Measurements from ENCODE around the gene ULK4.
"Not testable (repeated sequence)": the region's sequence is repeated elsewhere in the genome, so short reads cannot be mapped to it uniquely, and the experiment has no call there.

The ULK4 gene

GRCh38 chr3:41762867-41763266, 199.0 kb downstream of the ULK4 start:
- DNase-seq (ENCODE audit: low spot score): not testable (repeated sequence)

DNA sequence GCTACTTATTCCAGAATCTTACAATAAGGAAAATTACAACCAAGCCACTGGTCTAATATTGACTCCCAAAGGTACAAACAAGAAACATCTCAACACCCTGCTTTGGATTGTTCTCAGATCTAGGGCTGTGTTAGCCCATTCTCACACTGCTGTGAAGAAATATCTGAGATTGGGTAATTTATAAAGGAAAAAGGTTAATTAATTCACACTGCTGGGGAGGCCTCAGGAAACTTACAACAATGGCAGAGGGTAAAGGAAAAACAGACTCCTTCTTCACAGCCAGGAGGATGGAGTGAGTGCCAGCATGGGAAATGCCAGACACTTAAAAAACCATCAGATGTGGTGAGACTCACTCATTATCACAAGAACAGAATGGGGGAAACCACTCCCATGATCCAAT, 208.3 kb downstream of the ULK4 start:
- DNase-seq (ENCODE audit: low spot score): no peak

- peak; percentile 22 for DNase-seq (ENCODE audit: low spot score)
Measured at GRCh38 chr3:41751597-41751996, 210.3 kb downstream of the ULK4 start.

DNA sequence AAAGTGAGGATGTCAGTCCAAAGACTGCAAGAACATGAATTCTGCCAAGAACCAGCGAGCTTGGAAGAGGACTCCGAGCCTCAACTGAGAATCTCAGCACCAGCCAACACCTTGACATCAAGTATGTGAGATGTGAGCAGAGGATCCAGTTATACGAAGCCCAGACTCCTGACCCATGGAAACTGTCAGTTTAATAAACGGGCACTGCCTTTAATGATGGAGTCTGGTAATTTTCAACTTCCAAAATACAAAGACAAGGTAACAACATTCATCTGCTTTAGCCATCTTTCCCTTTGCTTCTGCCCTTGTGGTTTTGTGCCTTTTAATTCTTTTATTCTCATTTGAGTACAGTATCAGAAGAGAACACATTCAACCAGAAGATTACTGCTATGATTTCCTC, 211.9 kb downstream of the ULK4 start:
- no peak for DNase-seq (ENCODE audit: low spot score)

DNA sequence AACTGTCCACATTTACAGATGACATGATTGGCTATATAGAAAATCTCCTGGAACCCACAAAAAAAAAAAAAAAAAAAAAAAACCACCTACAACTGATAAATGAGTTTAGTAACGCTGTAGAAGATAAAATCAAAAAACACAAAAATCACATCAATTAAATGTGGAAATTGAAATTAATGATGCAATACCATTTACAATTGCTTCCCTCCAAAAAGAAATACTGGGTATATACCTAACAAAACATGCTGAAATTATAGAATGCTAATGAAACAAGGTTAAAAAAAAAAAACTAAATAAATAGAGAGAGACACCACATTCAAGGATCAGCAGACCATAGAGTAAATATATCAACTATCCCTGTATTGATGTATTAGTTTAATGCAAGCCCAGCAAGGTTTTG, 215.7 kb downstream of the ULK4 start:
- DNase-seq (ENCODE audit: low spot score): no peak

DNA sequence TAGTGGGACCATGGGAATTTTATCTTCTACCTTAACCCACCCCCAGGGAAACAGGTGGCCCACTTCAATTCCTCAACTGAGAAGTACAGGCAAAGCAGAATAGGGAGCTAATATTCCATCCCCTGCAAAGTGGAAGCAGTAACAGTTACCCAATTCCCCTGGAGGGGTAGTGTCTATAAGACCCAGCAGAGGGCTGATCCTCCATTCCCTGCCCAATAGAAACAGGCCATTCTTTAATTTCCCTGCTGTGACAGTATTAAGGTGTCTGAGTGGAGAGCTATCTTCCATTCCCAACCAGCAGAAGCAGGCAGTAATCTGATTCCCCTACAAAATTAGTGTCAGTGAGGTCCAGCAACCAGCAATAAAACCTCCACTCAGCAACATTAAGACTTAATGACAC, 219.8 kb downstream of the ULK4 start:
- DNase-seq (ENCODE audit: low spot score): no peak

GRCh38 chr3:41740374-41740886, 221.5 kb downstream of the ULK4 start:
- DNase-seq (ENCODE audit: low spot score): no peak

DNA sequence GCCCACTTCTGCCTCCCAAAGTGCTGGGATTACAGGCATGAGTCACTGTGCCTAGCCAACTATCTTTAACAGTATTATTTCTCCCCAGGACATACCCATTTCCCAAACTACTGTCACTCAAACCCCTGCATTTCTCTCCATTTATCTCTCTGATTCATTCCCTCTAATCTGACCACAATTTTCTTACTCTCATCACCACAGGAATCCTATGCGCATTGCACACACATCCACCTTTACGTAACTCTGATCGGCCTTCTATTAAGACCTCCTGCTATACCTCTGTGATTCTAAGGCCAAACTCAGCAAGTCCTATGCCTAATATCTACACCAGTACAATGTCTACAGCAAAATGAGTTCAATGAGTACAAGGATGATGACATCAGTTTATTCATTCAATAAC, 235.0 kb downstream of the ULK4 start:
- no peak for DNase-seq (ENCODE audit: low spot score)

- no peak for DNase-seq (ENCODE audit: low spot score)
Measured at GRCh38 chr3:41717641-41718040, 244.3 kb downstream of the ULK4 start.

DNA sequence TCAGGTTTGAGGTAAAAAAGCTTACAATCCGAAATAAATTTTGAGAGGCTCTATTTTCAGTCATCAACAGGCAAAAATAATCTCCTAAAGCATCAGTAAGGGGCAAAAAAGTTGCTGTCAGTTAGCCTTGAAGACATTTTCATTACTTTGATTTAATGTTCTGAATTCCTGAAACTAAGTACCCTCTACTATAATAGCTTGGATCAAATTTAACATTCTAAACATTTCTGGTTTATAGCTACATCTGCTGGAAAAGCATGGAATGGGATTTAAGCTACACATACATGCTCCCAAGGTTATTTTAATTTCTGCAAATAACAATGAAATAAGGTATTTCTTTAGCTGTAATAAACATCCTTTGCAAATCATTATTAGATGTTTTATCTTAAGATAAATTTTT, 245.4 kb downstream of the ULK4 start:
- DNase-seq (ENCODE audit: low spot score): no peak

GRCh38 chr3:41715376-41715775, 246.5 kb downstream of the ULK4 start:
- DNase-seq (ENCODE audit: low spot score): no peak

GRCh38 chr3:41711651-41712050, 250.3 kb downstream of the ULK4 start:
- no peak for DNase-seq (ENCODE audit: low spot score)

- DNase-seq (ENCODE audit: low spot score): no peak
Measured at GRCh38 chr3:41710646-41711388, 251.1 kb downstream of the ULK4 start.

DNA sequence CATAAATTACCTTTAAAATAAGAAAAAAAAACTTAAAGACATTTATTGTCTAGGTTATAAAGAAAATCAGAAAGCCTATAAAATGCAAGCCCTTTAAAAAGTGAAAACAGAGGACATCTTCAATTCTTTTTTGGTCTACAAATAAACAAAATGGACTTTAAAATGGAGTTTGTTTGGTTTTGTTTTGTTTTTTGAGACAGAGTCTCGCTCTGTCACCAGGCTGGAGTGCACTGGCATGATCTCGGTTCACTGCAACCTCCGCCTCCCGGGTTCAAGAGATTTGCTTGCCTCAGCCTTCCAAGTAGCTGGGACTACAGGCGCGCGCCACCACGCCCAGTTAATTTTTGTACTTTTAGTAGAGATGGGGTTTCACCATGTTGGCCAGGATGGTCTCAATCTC, 252.7 kb downstream of the ULK4 start:
- not testable (repeated sequence) for DNase-seq (ENCODE audit: low spot score)

GRCh38 chr3:41708176-41708575, 253.7 kb downstream of the ULK4 start:
- no peak for DNase-seq (ENCODE audit: low spot score)

GRCh38 chr3:41705893-41706292, 256.0 kb downstream of the ULK4 start:
- no peak for DNase-seq (ENCODE audit: low spot score)

GRCh38 chr3:41701191-41701698, 260.7 kb downstream of the ULK4 start:
- no peak for DNase-seq (ENCODE audit: low spot score)

DNA sequence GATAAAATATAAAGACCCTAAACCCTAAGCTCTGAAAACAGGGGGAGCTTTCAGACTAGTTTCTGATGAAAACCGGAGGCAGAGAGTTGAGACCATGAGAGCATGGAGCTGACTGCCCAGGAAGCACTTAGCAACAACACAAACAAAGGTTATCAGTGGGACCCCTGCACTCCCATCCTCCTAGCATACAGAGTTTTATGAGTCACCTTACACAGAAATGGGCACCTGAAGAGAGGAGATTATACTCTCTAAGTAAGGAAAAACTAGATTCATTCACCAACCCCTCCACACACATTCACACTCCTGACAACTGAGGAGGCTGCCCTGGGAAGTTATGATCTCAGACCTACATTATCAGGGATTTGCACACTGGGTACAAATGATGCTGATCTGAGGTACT, 261.7 kb downstream of the ULK4 start:
- no peak for DNase-seq (ENCODE audit: low spot score)

- no peak for DNase-seq (ENCODE audit: low spot score)
Measured at GRCh38 chr3:41698898-41699297, 263.0 kb downstream of the ULK4 start.

DNA sequence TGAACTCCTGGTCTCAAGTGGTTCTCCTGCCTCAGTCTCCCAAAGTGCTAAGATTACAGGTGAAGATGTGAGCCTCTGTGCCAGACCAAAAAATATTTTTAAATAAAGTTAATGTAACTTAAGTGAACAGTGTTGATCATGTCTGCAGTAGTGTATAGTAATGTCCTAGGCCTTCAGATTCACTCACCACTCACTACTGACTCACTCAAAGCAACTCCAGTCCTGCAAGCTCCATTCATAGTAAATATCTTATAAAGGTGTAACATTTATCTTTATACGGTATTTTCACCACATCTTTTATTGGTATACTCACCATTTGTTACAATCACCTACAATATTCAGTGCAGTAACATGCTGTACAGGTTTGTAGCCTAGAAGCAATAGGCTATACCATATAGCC, 264.2 kb downstream of the ULK4 start:
- no peak for DNase-seq (ENCODE audit: low spot score)

DNA sequence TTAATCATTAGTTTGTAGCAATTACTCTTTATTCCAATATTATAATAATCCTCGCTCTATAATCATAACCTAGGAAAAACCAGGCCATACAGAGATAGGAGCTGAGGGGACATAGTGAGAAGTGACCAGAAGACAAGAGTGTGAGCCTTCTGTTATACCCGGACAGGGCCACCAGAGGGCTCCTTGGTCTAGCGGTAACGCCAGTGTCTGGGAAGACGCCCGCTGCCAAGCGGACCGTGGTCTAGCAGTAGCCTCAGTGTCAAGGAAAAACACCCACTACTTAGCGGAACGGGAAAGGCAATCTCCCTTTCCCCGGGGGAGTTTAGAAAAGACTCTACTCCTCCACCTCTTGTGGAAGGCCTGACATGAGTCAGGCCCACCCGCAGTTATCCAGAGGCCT, 266.1 kb downstream of the ULK4 start:
- not testable (repeated sequence) for DNase-seq (ENCODE audit: low spot score)

DNA sequence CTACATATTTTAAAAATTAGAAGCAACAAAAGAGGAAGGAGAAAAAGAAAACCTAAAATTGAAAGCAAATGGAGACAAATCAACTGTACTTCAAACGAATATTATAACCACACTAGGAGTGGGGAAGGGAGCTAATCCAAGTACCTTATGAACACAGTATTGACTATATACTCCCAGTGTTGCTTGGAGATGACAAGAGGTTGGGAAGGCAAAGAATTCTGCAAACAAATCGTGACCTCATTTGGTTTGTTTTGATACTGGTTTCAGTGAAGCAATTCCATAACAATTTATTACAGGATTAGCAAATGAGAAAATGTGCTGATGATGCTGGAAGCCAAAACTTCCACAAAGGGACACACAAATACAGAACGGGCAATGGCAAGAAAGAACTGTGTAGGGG, 268.1 kb downstream of the ULK4 start:
- no peak for DNase-seq (ENCODE audit: low spot score)

DNA sequence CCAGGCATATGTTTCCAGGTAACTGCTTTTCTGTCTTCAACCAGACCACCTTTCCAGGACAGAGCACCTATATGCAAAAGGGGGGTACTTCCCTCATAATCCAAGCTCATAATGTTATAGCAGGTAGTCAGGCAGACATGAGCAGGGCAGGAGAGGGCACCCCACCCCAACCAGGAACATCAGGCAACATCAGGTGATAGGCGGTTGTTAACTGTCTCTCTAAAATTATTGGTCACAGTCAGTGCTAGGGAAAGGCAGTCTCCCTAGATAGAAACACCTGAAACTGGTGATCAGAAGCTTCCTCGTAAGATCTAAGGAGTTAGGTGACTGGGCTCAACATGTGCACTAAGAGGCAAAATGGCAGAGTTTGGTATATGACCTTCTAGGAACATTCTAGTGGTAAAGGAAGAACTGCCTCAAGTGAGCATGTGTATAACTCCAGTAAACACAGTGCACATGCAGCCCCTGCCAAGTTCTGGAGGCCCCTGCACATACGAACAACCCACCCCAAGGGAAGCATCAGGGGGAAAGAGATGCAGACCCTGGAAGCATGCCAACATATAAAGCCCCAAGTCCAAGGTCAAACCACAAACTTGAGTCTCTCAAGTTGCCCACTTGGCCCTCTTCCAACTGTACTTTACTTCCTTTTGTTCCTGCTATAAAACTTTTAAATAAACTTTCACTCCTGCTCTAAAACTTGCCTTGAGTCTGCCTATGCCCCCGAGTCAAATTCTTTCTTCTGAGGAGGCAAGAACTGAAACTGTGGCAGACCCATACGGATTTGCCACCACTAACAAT, 270.9 kb downstream of the ULK4 start:
- DNase-seq (ENCODE audit: low spot score): no peak

Measured in activated CD4-positive, alpha-beta T cell treated with anti-CD3 and anti-CD28 coated beads, Interleukin-2, Interleukin-4, amounts not matched to agents 100 ng/mL and 50 ng/mL, durations not matched to agents 16 hours and 8 hours (primary cell).